ENCODE results near the gene RNF152.

RNF152 gene

GRCh38 chr18:61892683-61893308 lies at the start of gene RNF152:
RNF152 (minus strand) TSS chr18:61893007; CDS start chr18:61816463, 76,544 bp downstream.
- DNase-seq: no peak

DNA sequence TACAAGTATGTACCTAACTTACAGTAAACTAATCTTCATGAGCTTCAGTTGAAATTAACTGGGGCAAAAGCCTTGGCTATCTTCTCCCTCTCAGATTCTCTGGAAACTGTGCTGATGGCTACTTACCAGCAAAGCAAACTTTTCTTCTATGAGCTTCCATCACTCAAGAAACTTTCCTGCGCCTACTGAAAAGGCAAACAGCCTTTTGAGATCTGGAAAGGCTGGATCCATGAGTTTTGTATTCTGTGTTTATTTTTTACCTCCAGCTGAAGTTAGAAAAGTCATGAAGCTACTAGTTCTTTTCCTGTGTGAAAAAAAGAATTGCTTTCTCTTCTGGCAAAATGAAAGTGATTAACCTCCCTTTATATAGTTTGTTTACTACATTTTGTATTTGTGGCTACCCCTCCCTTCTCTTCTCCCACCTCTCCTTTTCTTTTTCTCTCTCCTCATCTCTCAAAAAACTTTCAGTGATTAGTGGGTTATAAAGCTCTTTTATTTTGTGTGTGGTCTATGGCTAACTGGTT lies 49.2 kb upstream of the RNF152 start:
- DNase-seq: no peak

- DNase-seq: no peak
These were observed 46.4 kb upstream of the RNF152 start for GRCh38 chr18:61939046-61939674.

DNA sequence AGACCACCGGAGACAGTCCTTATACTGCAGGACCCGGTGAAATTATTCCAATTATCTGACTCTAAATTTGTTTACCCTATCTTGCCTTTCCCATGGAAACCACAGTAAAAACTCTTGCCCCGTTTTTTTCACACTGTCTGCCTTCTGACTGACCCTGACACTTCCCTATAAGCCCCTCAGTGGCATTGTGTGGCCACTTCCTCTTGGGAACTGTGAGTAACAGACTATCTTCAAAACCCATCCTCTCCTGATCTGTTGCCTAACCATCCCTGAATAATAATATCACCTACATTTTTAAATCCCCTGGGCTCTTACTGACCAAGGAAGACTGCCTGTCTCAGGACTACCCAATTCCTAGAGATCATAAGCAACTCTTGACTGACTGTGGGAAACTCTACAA lies 42.6 kb upstream of the RNF152 start:
- DNase-seq: peak; percentile 10 to 21

DNA sequence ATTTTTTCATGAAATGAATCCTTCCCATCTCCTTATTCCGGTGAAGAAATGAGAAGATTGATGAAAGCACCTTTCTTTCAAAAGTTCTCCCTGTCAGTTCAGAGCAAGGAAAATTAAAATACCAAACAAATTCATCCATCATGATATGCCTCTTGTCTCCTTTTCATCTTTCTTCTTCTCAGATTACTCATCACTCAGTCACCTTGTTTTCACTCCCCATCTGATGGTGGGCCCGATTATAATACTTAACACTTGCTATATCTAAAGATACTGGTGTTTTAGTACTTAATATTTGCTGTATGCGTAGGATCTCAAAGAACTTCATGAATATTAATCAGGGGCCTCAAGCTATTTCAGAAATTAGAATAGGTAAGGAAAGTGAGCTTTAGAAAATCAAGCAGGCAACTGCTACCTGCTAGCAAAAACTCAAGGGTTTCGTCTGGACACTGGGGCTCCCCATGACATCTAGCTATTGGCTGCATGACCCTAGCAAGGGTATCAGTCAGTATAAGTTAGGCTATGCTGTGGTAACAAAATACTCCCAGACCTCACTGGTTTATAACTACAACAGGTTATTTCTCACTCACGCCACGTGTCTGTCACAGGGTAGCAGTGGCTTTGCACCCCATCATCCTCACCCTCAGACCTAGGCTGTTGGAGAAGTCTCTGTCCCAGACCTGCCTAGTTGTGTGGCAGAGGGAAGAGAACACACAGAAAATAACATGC lies 39.0 kb upstream of the RNF152 start:
- DNase-seq: no peak

DNA sequence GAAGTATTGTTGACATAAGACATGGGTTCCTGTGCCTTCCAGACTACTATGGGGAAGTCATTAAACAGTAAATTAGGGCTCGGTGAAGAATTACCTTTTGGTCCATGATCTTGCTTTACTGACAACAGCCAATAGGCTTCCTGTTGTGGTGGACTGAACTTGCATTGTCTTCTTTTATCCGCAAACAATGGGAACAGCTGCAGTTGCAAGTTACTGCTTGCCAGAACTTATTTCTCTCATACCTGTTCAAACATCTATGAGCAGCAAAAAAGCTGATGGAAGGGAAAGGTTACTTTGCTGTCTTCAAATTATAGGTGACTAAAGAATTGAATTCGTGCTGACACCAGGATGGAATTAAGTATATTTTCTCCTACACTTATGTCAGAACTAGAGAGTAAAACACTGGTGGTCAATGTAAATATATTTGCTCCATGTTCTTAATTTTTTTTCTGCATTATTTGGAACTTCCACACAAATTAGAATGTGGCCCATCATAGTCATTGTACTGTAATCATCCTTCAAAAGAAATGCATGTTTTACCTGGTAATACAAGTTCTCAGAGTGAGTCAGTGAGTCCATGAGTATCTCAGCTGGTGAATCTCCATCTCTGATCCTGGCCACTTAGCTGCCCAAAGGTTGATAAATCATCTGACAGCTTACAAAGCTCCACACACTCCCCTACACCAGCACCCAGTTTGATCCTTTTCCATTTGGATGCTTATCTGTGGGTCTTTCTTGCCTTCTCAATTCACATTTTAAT lies 37.3 kb upstream of the RNF152 start:
- no peak for DNase-seq

- no peak for DNase-seq
These were observed 33.7 kb upstream of the RNF152 start for GRCh38 chr18:61926532-61926931.

DNA sequence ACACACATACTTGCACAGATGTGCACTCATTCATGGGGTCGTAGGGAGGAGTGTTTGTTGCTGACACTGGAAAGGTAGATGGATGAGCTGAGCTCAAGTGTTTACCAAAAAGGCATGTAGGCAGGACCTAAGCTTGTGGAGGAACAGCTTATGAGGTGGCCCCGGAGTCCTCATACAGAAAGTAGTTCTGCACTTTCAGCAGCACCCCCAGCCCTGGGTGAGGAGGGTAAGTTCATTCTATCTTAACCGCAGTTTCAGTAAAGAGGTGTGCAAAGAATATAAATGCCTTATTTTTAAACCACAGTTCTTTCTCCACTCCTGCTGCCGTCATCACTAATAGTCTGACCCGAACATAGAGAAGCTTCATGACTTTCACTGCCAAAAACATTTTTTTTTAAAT lies 31.7 kb upstream of the RNF152 start:
- DNase-seq: no peak

GRCh38 chr18:61922435-61922834 lies 29.6 kb upstream of the RNF152 start:
- DNase-seq: no peak

DNA sequence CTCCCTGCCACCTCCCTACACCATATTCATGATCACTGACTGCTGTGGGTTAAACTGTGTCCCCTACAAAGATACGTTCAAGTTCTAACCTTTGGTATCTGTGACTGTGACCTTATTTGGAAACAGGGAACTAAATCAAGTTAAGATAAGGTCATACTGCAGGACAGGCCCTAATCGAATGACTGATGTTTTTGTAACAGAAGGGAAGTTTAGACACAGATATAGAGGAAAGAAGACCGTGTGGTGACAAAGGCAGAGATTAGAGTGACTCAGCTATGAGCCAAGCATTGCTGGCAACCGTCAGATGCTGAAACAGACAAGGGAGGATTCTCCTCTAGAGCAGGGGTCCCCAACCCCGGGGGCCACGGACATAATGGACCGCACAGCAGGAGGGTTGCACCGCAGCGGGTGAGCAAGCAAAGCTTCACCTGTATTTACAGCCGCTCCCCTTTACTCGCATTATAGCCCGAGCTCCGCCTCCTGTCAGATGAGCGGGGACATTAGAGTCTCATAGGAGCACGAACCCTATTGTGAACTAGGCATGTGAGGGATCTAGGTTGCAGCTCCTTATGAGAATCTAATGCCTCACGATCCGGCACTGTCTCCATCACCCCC lies 28.9 kb upstream of the RNF152 start:
- no peak for DNase-seq

GRCh38 chr18:61917818-61918217 lies 25.0 kb upstream of the RNF152 start:
- DNase-seq: no peak

DNA sequence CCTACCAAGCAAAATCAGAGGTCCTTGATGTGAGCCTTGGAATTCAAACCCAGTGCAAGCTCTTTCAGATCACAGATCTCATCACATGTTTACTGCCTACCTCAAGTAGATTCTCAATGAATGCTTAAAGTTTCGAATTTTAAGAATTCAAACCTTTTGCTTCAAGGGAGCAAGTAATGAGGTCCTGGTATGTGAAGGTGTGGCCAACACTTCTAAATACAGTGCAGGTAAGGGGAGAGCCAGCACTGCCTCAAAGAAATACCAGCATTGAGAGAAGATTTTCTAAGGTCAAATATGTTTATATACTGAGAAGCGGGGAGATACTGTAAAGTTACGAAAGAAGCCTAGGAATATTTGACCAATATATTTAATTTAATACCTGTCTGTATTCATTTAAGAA lies 19.7 kb upstream of the RNF152 start:
- no peak for DNase-seq

DNA sequence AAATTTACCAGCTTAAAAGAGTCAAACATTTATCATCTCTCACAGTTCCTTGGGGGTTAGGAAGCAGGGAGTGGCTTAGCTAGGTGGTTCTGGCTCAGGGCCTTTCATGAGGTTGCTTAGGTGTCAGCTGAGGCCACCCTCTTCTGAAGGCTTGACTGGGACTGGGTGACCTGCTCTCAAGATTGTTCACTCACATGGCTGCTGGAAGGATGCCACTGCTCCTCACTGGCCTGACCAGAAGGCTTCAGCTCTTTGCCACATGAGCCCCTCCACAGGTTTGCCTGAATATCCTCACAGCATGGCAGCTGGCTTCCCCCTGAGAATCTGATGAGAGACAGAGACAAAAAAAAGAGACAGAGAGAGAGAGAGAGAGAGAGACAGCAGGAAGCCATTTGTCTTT lies 17.3 kb upstream of the RNF152 start:
- DNase-seq: no peak

GRCh38 chr18:61908661-61909060 lies 15.9 kb upstream of the RNF152 start:
- DNase-seq: no peak

DNA sequence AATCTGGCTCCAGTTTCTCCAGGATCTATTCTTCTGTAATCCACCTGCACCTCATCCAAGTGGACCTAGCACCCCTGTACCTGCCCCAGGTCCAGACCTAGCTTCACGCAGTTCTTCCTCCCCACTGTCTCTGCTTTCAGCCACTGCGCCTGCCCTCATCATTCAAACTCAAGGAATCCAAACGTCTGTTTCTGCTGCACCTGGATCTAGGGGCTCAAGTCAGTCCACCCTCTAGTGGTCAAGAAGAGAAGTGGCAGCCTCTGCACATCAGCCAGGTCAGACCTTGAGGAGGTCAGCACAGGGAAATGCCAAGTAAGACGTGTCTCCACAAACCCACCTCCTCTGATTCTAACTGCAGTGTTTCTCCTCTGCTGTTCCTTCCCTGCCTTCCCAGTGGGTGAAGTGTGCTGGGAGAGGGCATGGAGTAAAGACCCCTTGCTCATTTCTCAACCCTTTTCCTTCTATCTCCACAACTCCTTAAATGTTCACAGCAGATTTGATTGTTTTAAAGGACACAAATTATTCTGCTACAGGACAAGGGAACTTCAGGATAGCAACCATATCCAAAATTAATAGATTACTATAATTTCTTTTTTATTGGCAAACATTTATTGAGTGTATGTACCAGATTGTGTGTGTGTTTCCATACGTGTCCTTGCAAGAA lies 8.6 kb upstream of the RNF152 start:
- peak; percentile 28 to 61 for DNase-seq

DNA sequence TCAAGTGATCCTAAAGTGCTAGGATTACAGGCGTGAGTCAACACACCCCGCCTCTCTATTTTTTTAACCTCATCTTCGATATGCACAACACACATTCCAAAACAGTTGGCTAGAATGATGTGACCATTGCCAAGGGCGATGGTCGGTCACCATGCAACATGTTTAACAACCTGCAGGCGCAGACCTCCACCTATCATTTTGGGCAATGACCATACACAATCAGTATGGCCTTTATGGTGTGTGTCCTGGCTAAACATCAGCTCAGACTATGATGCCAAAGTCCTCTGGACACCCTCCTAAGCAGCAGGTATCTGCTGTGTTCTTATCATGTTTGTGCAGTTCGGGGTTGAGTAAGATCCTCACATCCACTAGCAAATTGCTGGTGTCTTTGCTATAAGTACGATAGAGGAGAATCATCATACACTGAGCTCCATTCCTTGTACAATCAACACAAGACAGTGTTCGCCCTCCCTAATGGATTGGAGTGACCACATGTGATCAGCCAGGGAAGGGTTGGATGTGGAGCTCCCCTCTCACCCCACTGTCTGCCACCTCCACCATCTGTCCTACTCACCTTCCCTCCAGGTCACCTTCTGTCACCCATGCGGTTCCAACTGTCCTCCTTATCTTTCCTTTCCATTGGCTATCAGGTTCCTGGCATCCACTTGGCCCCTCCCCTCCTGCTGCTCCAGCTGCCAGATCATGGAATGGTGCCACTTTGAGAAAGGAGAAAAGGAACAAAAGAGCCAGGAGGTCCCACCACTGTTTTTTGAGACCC lies 7.9 kb upstream of the RNF152 start:
- DNase-seq: no peak

- DNase-seq: no peak
These were observed 5.9 kb upstream of the RNF152 start for GRCh38 chr18:61898640-61899101.

DNA sequence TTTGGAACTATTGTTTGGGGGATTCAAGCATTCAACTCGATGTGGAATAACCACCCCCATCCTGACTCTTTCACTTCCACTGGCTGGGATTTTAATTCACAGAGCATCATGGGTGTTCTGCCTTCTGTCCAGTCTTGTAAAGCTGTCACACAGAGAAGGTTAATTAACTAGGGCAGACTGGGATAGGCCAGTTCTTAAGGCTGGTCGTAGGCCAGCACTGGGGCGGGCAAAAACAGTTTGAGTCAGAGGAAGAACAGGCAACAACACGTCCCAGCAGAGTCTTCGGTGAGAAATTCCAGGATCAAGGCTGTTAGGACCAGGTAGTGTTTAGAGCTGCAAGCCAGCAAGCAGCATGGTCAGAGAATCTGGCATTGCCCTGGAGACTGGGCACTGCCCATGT lies 4.0 kb upstream of the RNF152 start:
- no peak for DNase-seq

GRCh38 chr18:61896118-61896517 lies 3.3 kb upstream of the RNF152 start:
- no peak for DNase-seq

DNA sequence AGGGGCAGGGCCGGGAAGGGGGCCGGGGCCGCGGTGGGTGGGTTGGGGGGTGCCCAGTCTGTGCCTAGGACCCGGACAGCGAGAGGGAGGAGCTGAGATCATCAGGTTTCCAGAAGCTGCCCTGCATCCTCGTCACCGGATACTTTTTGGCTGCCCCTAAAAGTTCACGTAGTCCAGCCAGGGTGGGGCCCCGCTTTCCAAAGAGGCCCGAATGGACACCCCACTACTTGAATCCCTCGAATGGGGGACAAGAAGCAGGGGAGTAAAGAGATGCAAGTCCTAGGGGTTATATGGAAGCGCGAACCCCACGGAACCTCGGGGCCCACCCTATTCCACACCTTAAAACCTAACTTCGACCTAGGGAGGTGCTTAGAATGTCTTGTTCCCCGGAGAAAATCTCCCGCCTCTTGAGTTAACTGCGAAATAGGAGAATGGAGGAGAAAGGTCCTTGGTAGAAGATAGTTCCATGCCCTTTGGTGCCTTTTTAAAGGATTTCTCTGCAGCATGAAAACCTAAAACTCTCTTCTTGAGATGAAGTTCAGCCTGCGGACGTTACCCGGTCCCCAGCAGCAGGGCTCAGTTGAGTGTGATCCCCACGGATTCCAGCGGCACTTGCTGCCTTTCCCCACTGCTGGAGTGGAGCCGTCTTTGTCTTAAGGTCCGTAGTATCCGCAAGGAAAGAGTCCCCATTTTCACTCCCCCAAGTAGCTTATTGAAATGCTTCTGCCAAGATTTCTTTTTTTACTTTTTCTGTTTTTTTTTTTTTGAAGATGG lies 2.1 kb upstream of the RNF152 start:
- DNase-seq: no peak

Data from inflammatory macrophage treated with lipopolysaccharide for 1 hour (primary cell).